Osteoblast (primary cell): ENCODE measurements around the gene MSL1. TPM values are rescaled to one million over a fixed set of nuclear protein-coding genes. Genes with fewer than 3 reads are reported as not detected.

ENCODE experiments used
- DNase-seq: peaks from one replicate; pipeline ENCODE4 v3.0.0; 2011; ENCODE audit warnings: low spot score, mixed read lengths; ENCODE audit not compliant: insufficient read length; ENCODE audit errors: missing footprints
- H2AFZ ChIP-seq: 2 replicates; pipeline ENCODE4 v1.6.0; 2011; ENCODE audit warnings: mild to moderate bottlenecking, low read length
- H3K27ac ChIP-seq: 2 replicates; pipeline ENCODE4 v1.5.1; 2011; ENCODE audit warnings: mild to moderate bottlenecking, low read depth, low read length, moderate library complexity
- H3K27me3 ChIP-seq: 2 replicates; pipeline ENCODE4 v1.6.0; 2012; ENCODE audit warnings: mild to moderate bottlenecking, control low read depth, inconsistent platforms, low read length, moderate library complexity; ENCODE audit not compliant: insufficient read depth
- H3K36me3 ChIP-seq: 2 replicates; pipeline ENCODE4 v1.5.1; 2011; ENCODE audit warnings: mild to moderate bottlenecking, low read length, control low read depth, moderate library complexity; ENCODE audit not compliant: insufficient read depth
- H3K4me1 ChIP-seq: 2 replicates; pipeline ENCODE4 v1.5.1; 2011; ENCODE audit warnings: mild to moderate bottlenecking, low read length, control low read depth, moderate library complexity; ENCODE audit not compliant: insufficient read depth
- H3K4me2 ChIP-seq: 2 replicates; pipeline ENCODE4 v1.6.0; 2011; ENCODE audit warnings: mild to moderate bottlenecking, low read length; ENCODE audit not compliant: insufficient read depth
- H3K4me3 ChIP-seq: fragments of 200-600 bp; sonication (generic); 3 replicates; pipeline ENCODE4 v1.5.1; 2012; ENCODE audit warnings: mild to moderate bottlenecking, low read length, inconsistent platforms; ENCODE audit not compliant: insufficient read depth
- H3K79me2 ChIP-seq: 2 replicates; pipeline ENCODE4 v1.6.0; 2012; ENCODE audit warnings: mild to moderate bottlenecking, low read length, control low read depth, inconsistent platforms; ENCODE audit not compliant: insufficient read depth
- H3K9me3 ChIP-seq: 2 replicates; pipeline ENCODE4 v1.5.1; 2011; ENCODE audit warnings: low read depth, low read length, control low read depth
- H4K20me1 ChIP-seq: 2 replicates; pipeline ENCODE4 v1.6.0; 2012; ENCODE audit warnings: mild to moderate bottlenecking, low read length, control low read depth; ENCODE audit not compliant: insufficient read depth
- CTCF ChIP-seq: IDR thresholded peaks from 2 replicates; pipeline ENCODE4 v1.5.1; 2011; ENCODE audit warnings: mild to moderate bottlenecking, low read depth, low read length, moderate library complexity; ENCODE audit errors: extremely low read depth
- total RNA-seq: library from RNA; depleted of rRNA; stranded (reverse); fragments of >200 nt; gene quantifications from 2 replicates; pipeline ENCODE4 v1.2.3, GENCODE V29; 2012

MSL1 gene
- total RNA-seq, 1 donor: 60.1 TPM

- Histone ChIP-seq H3K4me3 (peak within 1 kb of the TSS; percentile 86), H3K4me1 (peaks cover 28% of the 10 kb centered on the region), H3K4me2 (peak within 1 kb of the TSS; percentile 96), H3K27ac (peak within 1 kb of the TSS; percentile 96), H2AFZ (peak within 1 kb of the TSS; percentile 78), H3K36me3 (peaks cover 17% of the 10 kb centered on the region), H3K9me3 (no peaks in the 10 kb centered on the region), H3K27me3 (no peaks in the 10 kb centered on the region), H3K79me2 (peaks cover 29% of the 10 kb centered on the region), H4K20me1 (peaks cover 4% of the 10 kb centered on the region)
- peak; percentile 99 for DNase-seq
- TF ChIP-seq CTCF: no peak
Measured at GRCh38 chr17:40100419-40100668, 21.4 kb upstream of the MSL1 start, which contains the start of gene NR1D1. NR1D1 (minus strand) TSS chr17:40100589; CDS start chr17:40100094, 495 bp downstream.

GRCh38 chr17:40100669-40101366 lies 21.0 kb upstream of the MSL1 start:
- Histone ChIP-seq H3K4me3 (peak overlapping the region; percentile 86), H3K79me2 (peaks cover 29% of the 10 kb centered on the region), H2AFZ (peak overlapping the region; percentile 67)

DNA sequence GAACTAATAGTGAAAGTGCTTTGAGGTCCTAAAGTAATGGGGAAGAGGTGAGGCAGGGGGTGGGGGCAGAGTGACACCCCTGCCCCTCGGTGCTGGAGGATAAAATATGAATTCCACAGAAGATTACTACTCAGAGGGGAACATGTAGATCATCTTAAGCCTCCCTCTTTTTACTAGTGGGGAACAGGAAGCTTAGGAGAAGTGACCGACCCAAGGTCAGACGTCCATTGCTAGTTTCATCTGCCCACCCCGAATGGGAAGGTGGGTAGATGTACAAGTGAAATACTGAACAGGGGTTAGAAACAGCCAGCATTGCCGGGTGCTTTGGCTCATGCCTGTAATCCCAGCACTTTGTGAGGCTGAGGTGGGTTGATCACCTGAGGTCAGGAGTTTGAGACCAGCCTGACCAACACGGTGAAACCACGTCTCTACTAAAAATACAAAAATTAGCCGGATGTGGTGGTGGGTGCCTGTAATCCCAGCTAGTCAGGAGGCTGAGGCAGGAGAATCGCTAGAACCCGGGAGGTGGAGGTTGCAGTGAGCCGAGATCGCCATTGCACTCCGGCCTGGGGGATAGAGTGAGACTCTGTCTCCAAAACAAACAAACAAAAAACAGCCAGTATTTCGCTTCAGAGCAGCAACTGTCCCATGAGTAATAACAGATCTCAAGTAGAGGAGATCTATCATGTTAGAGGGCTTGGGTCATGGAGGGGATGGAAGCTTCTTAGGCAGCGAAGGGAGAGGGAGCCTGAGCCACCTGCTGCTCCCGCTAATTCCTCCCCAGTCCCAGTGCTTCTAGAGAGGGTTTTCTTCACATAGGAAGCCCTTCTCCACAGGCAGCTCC lies 20.2 kb upstream of the MSL1 start:
- Histone ChIP-seq H3K79me2 (peaks cover 28% of the 10 kb centered on the region), H3K27me3 (no peaks in the 10 kb centered on the region), H3K4me3 (peak overlapping the region; percentile 86), H3K36me3 (peaks cover 7% of the 10 kb centered on the region), H2AFZ (no peak overlapping the region), H3K4me1 (peaks cover 28% of the 10 kb centered on the region), H4K20me1 (peaks cover 4% of the 10 kb centered on the region), H3K4me2 (peak overlapping the region; percentile 96), H3K9me3 (no peaks in the 10 kb centered on the region), H3K27ac (peak overlapping the region; percentile 96)
- TF ChIP-seq CTCF: no peak
- DNase-seq: peak; percentile 18

More at GRCh38 chr17:40100669-40101366, 21.0 kb upstream of the MSL1 start:
- Histone ChIP-seq H3K4me1 (peaks cover 28% of the 10 kb centered on the region), H3K9me3 (no peaks in the 10 kb centered on the region), H4K20me1 (peaks cover 4% of the 10 kb centered on the region), H3K4me2 (peak overlapping the region; percentile 96), H3K27me3 (no peaks in the 10 kb centered on the region), H3K27ac (peak overlapping the region; percentile 96), H3K36me3 (peaks cover 15% of the 10 kb centered on the region)
- TF ChIP-seq CTCF: no peak
- peak; percentile 90 for DNase-seq

DNA sequence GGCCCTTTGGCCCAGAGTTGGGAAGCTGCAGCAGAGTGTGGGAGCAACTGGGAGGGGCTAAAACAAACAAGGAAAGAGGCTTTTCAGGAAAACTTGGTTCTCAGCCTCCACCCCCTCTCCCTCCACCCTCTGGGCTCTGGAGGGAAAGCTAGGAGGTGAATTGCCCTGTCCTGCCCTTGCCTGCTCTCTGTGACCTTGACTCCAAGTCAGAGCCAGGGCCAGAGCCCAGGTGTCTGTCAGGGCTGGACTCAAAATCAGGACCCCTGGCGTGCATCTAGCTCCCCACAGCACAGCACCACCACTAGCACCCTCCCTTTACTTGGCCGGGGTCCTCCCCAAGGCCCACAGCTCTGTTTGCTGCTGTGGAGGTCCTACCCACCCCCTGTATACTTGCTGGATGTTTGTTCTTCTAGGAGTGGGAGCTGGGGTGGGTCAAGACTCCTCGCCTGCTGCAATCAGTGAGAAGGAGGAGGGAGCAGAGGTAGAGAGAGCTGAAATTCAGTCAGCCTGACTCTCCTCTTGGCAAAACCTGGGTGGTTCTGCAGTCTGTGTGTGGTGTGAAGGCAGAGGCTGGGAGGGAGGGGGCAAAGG lies 18.6 kb upstream of the MSL1 start:
- H3K27ac ChIP-seq: no peak overlapping the region
- DNase-seq: peak; percentile 38
- no peaks in the 10 kb centered on the region for H3K36me3 ChIP-seq
- H3K9me3 ChIP-seq: no peaks in the 10 kb centered on the region
- peaks cover 29% of the 10 kb centered on the region for H3K4me1 ChIP-seq
- no peak overlapping the region for H3K4me2 ChIP-seq
- H4K20me1 ChIP-seq: peaks cover 1% of the 10 kb centered on the region
- peaks cover 14% of the 10 kb centered on the region for H3K79me2 ChIP-seq
- H3K27me3 ChIP-seq: no peaks in the 10 kb centered on the region
- TF ChIP-seq CTCF: no peak
- H3K4me3 ChIP-seq: no peak overlapping the region
- H2AFZ ChIP-seq: no peak overlapping the region
